ENCODE results near the gene MARCHF5. TPM values are rescaled to one million over a fixed set of nuclear protein-coding genes. Genes with fewer than 3 reads are reported as not detected.
"Not testable (repeated sequence)": the region's sequence is repeated elsewhere in the genome, so short reads cannot be mapped to it uniquely, and the experiment has no call there.

The MARCHF5 gene
- total RNA-seq, 2 donors from 2014 or later, result 20.8 to 24.1 TPM

GRCh38 chr10:92298487-92298886, 7.5 kb downstream of the MARCHF5 start:
- intact Hi-C loops (cut with DNase I), result no loop called here
- DNase-seq (ENCODE audit: low spot score), result no peak

DNA sequence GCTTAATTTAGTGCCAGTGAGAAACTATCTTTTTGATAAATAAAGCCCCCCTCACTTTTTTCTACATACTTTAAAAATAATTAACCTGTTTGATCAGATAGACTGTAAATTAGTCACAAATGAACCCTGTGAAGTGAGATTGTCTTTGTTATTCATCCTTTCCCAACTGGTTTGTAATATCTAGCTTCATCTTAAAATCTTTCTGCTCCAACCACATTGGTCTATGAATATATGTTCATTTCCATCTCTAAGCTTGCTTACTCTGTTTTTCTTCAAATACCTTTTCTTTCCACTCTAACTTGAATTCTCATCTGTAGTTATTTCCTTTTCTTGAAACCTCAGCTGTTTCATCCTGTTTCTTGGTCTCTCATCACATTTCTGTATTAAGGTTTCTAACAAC, 12.1 kb downstream of the MARCHF5 start:
- intact Hi-C loops (cut with DNase I), result no loop called here
- DNase-seq (ENCODE audit: low spot score), result no peak

DNA sequence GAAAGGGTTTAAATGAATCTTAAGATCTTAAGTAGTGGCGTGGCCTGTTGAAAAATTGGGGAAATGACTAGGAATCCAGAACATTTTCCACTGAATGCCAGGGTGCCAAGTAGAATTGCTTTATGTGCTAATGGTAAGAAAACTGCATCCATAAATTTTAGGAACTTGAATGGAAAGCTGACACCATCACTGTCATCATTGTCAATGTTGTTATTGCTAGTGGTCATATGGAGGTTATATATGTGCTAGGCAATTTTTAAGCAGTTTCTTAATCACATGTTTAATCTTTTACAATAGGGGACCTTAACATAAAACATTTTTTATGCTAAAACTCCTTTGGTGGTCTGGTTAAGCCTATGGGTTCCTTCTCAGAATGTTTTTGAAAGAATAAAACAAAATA, 13.1 kb downstream of the MARCHF5 start:
- DNase-seq (ENCODE audit: low spot score), result no peak
- intact Hi-C loops (cut with DNase I), result no loop called here

DNA sequence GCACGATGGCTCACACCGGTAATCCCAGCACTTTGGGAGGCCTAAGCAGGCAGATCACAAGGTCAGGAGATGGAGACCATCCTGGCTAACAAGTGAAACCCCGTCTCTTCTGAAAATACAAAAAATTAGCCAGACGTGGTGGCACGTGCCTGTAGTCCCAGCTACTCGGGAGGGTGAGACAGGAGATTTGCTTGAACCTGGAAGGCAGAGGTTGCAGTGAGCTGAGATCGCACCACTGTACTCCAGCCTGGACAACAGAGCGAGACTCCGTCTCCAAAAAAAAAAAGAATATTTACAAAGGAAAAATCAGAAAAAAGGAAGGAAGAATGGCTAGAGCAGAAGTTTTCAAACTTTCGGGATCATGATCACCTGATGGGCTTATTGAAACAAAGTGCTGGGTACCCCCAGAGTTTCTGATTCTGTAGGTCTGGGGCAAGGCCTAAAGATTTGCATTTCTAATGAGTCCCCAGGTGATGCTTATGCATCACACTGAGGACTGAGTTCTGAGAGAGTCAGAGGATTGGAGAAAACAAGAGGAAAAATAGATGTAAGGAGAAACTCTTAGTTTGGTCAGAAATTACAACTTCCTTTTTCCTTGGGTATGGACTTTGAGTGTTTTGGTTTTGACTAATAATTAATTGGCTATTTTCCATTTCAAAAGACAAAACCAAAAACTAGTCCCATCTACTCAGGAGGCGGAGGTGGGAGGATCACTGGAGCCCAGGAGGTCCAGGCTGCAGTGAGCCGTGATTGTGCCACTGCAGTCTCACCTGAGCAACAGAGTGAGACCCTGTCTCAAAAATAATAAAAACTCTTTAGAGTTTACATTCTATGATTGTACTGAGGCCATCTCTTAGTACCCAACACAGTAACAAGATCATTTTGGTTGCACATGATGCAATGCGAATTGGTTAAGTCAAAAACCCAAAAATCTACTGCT, 14.4 kb downstream of the MARCHF5 start:
- intact Hi-C loops (cut with DNase I), result no loop called here
- no peak for DNase-seq (ENCODE audit: low spot score)

DNA sequence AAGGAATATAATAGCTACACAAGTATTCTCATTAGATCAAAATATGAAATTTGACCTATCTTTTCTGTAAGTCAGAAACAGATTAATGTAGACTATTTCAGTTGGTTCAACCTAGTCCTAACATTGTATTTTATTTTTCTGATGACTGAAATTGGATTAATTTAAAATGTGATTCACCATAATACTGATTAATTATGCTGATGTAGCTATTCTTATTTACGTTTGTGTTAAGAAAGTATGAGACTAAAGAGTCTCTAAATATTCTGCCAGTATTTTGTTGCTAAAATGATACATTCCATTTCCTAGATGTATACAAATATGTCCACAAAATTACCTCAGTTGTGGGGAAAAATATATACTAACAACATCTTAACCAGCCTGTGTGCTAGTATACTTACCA, 18.3 kb downstream of the MARCHF5 start:
- DNase-seq (ENCODE audit: low spot score), result no peak
- intact Hi-C loops (cut with DNase I), result no loop called here

GRCh38 chr10:92313750-92314149, 22.8 kb downstream of the MARCHF5 start:
- DNase-seq (ENCODE audit: low spot score), result no peak

GRCh38 chr10:92316610-92317009, 25.6 kb downstream of the MARCHF5 start:
- DNase-seq (ENCODE audit: low spot score), result no peak
- intact Hi-C loops (cut with DNase I), result no loop called here

More at GRCh38 chr10:92313750-92314149, 22.8 kb downstream of the MARCHF5 start:
- intact Hi-C loops (cut with DNase I), result no loop called here

DNA sequence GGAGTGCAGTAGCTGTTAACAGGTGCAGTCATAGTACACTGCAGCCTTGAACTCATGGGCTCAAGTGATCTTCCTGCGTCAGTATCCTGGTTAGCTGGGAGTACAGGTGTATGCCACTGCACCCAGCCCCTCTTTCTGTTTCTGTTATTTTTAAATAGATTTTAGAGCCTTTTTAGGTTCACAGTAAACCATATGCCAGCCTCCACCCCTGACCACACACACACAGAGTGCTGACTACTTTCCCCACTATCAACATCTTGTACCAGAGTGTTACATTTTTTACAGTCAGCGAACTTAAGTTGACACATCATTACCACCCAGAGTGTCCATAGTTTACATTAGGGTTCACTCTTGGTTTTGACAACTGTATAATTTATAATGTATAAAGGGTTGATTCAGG, 32.1 kb downstream of the MARCHF5 start:
- no peak for DNase-seq (ENCODE audit: low spot score)
- intact Hi-C loops (cut with DNase I), result no loop called here

DNA sequence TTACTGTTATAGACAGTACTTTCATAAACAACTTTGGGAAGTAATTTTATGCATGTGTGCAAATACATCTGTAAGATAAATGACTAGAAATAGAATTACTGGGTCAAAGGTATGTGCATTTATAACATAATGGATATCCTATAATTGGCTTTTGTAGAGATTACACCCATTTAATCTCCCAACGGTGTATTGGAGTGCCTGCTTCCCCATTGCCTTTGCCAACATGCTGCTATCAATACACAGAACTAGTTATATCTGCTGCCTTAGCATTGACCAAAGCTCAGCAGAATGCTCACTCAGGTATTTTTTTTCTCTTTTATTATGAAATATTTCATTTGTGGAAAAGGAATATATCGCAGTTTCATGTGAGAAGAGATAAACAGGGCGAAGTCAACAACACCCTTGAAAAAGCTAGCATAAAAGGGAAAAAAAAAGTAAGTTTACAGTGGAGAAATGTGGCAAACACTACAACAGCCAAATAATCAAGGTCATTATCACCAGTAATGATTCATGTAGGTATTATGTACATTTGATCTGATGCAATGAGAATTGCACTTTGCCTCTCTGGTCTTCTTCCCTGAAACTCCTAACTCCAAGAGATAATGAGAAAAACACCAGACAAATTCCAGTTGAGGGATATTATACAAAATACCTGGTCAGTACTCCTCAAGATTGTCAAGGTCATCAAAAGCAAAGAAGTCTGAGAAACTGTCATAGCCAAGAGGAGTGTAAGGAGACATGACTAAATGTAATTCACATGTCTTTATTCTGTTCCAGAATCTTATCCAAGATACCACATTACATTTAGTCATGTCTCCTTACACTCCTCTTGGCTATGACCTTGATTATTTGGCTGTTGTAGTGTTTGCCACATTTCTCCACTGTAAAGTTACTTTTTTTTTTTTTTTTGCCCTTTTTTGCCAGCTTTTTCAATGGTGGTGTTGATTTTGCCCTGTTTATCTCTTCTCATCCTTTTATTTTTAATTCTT, 36.8 kb downstream of the MARCHF5 start:
- intact Hi-C loops (cut with DNase I), result no loop called here
- no peak for DNase-seq (ENCODE audit: low spot score)

GRCh38 chr10:92328993-92329392, 38.0 kb downstream of the MARCHF5 start:
- intact Hi-C loops (cut with DNase I), result no loop called here
- no peak for DNase-seq (ENCODE audit: low spot score)

GRCh38 chr10:92329927-92330326, 39.0 kb downstream of the MARCHF5 start:
- DNase-seq (ENCODE audit: low spot score); intact Hi-C loops (cut with DNase I): not testable (repeated sequence)

DNA sequence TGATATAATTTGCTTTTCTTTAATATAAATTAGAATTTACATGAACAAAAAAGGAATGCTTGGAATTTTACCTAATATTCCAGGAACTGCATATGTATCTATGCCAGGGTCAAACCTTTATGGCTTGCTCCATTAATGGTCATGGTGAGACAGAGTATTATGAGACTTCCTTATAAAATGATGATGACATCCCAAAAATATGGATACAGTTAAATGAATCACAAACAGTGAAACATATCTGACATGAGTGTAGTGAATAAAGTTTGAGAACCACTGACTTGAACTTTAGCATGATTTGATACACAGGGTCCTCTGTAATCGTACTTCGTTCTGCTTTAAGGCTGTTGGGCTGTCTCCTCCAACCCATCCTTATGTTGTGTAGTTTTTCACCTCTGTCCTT, 51.8 kb downstream of the MARCHF5 start:
- DNase-seq (ENCODE audit: low spot score), result no peak
- intact Hi-C loops (cut with DNase I), result no loop called here

DNA sequence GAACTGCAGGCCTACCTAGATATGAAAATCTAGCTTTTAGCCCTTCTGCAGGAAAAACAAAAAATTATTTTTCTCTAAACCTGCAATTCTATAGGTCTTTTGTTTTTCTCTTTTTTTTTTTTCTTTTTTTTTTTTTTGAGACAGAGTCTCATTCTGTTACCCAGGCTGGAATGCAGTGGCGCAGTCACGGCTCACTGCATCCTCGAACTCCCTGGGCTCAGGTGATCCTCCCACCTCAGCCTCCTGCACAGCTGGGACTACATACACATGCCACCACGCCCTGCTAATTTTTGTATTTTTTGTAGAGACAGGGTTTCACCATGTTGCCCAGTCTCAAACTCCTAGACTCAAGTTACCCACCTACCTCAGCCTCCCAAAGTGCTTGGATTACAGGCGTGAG, 54.6 kb downstream of the MARCHF5 start:
- intact Hi-C loops (cut with DNase I); DNase-seq (ENCODE audit: low spot score): not testable (repeated sequence)

- intact Hi-C loops (cut with DNase I); DNase-seq (ENCODE audit: low spot score): not testable (repeated sequence)
These were observed 56.2 kb downstream of the MARCHF5 start for GRCh38 chr10:92347035-92347676.

DNA sequence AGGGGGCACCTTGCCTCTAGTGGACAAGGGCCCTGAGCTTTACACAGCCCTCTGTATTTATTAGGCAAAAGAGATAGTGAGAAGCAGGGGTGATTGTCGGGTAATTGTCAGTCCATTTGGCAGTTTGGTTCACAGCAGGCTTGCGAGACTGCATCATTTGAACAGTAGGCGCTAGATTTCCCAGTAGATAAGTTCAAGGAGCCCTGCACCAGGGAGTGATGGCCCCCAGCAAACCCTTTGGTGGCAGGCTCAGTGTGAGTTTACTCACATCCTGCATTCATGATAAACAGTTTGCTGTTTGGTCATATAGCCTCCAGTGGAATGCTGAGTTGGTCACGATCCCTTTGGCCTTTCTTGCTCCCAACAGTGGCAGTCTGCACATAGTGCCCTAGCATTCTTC, 59.4 kb downstream of the MARCHF5 start:
- DNase-seq (ENCODE audit: low spot score), result no peak
- intact Hi-C loops (cut with DNase I), result no loop called here

DNA sequence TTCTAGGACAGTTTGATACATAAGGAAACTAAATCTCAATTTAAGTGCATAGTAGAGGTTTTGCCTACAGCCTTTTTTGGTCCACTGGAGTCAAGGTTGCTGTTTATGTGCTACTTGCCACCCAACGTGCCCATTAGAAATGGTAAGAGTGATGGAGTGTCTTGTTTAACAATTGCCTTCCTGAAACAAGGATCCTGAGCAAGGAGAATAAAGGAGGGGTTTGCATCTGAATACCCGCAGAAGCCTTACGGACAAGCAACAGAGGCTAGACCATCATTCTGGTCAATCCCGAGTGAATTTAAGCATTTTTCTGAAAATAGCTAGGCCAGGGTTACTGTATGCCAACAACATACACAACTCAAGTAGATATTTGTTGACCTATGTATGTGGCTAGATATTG, 63.6 kb downstream of the MARCHF5 start:
- intact Hi-C loops (cut with DNase I), result no loop called here
- DNase-seq (ENCODE audit: low spot score), result no peak

GRCh38 chr10:92356041-92356440, 65.1 kb downstream of the MARCHF5 start:
- DNase-seq (ENCODE audit: low spot score), result no peak
- intact Hi-C loops (cut with DNase I), result no loop called here

DNA sequence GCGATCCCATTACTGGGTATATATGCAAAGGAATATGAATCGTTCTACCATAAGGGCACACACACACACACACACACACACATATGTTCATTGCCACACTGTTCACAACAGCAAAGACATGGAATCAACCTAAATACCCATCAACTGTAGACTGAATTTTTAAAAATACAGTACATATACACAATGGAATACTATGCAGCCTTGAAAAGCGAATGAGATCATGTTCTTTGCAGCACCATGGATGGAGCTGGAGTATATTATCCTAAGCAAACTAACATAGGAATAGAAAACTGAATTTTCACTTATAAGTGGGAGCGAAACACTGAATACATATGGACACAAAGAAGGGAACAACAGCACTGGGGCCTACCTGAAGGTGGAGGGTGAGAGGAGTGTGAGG, 72.5 kb downstream of the MARCHF5 start:
- intact Hi-C loops (cut with DNase I), result no loop called here

GRCh38 chr10:92366412-92367021, 75.5 kb downstream of the MARCHF5 start:
- intact Hi-C loops (cut with DNase I), result no loop called here
- no peak for DNase-seq (ENCODE audit: low spot score)

More for the DNA sequence above, 72.5 kb downstream of the MARCHF5 start:
- DNase-seq (ENCODE audit: low spot score), result no peak

Data from posterior vena cava (tissue), 2 donors.